ENCODE data around the gene ARHGAP26. TPM values are rescaled to one million over a fixed set of nuclear protein-coding genes. Genes with fewer than 3 reads are reported as not detected.
A peak's percentile ranks its signal among the peaks of the same experiment; 100 is the strongest.

The ARHGAP26 gene
- total RNA-seq, 2 donors from 2014 or later = 31.8 to 39.5 TPM

DNA sequence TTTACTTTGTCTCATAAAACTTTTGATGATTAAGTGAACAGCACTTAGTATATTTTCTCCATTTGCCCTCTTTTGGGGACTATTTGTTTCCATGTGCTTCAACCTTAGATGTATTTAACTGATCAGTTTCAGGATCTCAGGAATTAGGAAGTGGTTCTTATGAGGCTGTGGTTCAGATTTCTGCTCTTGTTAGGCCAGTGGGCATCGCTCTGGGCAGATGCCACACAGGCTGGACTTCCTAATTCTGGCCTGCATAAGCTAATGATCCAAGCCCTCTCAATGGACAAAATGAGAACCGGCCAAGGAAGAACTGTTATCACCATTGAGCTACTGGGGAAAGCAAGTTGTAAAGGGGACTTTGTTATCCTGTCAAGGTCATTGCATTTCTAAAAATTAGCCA, 6.9 kb downstream of the ARHGAP26 start:
- intact Hi-C loops (cut with DNase I) = loop anchor here in 1 of 2 donors (10.0 kb wide), 1 partner anchor 52 kb away; no protein-coding TSS in a partner anchor
- DNase-seq (ENCODE audit: low spot score) = no peak

DNA sequence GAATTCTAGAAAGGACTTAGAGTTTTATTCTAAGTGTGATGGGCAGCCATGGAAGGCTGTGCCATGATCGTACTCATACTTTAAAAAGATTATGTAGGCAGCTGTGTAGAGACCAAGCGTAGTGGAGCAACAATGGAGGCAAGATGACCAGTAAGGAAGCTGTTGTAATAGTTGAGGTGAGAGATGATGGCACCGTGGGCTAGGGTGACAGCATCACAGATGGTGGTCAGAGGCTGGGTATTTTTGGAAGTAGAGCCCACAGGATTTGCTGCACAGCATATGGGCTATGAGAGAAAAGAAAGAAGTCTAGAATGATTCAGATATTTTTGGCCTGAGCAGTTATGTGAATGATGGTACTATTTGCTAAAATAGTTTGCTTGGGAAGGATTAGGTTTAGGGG, 7.7 kb downstream of the ARHGAP26 start:
- DNase-seq (ENCODE audit: low spot score) = no peak
- intact Hi-C loops (cut with DNase I) = loop anchor here in 1 of 2 donors (10.0 kb wide), 1 partner anchor 53 kb away; no protein-coding TSS in a partner anchor

DNA sequence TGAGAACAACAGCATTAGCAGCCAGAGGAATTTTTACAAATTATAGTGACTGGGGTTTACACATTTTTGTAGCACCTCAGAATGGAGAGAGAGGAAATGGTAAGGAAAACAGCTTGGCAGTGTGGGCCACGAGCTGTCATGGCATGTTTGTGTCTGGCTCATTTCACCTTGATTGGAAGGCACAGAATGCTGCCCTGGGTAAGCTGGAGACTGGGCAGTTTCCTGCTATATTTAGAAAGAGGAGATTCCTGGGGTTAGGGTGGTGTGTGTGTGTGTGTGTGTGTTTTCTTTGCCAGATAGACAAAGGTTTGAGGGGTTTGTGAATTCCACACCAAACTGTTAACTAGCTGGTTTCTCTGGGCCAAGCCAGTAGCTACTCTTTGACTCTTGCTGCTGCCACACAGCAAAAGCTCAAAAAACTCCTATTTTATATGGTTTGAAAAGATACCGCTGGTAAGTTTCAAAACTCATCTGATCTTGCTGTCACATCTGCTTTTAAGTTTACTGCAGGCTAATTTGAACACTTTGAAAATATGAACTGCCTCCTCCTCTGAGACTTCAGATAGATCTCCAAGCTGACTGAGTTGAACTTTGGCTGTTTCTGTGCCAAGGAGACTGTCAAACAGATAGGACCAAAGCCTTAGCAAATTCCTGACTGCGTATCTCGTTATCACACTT, 9.1 kb downstream of the ARHGAP26 start:
- DNase-seq (ENCODE audit: low spot score) = no peak
- intact Hi-C loops (cut with DNase I) = loop anchor here in 1 of 2 donors (10.0 kb wide), 1 partner anchor 55 kb away; no protein-coding TSS in a partner anchor

DNA sequence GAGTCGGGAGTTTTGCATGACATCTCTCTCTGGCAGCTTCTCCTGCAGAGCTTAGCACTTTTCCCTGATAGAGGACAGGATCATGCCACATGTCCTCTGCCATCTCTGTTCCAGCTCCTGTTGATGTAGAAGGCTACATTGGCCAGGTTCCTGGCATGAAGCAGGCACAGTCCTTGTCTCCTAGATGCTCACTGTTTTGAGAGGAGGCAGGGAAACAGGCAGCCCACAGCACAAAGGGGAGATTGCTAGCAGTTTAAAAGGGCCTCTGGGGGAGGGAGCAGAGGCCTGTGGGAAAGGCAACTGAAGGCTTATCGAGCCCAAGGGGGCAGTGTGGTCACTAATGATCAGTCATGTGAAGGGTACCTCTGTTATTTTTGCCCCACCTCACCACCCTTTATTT, 10.7 kb downstream of the ARHGAP26 start:
- intact Hi-C loops (cut with DNase I) = loop anchor here in 1 of 2 donors (5.0 kb wide), 1 partner anchor 91 kb away; no protein-coding TSS in a partner anchor
- no peak for DNase-seq (ENCODE audit: low spot score)

DNA sequence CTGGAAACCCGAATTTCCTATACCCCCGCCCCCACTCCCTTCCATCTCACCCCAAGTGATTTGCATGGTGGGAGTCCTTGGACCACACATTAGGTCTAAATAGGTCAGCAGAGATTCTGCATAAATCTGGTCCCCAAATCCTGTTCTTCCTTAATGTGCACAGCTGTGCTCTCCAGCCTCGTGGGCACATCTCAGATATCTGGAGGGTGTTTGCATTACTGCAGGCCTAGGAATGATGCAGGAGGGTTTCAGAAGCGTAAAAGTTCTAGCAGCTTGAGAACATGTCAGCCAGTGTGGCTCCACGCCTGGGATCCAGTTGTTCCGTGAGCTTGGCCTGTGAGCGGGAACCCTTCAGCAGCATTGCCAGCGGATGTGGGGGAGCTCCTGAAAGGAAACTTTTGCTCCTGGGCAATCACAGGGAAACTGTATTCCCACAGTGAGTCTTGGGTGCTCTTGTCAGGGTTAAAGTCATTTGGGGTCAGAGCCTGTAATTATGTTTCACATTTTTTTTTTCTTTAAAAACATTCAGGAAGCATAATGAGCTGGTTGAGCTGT, 12.9 kb downstream of the ARHGAP26 start:
- no peak for DNase-seq (ENCODE audit: low spot score)
- intact Hi-C loops (cut with DNase I) = loop anchor here in 1 of 2 donors (1.0 to 5.0 kb wide), 2 partner anchors 61 to 89 kb away; no protein-coding TSS in a partner anchor

DNA sequence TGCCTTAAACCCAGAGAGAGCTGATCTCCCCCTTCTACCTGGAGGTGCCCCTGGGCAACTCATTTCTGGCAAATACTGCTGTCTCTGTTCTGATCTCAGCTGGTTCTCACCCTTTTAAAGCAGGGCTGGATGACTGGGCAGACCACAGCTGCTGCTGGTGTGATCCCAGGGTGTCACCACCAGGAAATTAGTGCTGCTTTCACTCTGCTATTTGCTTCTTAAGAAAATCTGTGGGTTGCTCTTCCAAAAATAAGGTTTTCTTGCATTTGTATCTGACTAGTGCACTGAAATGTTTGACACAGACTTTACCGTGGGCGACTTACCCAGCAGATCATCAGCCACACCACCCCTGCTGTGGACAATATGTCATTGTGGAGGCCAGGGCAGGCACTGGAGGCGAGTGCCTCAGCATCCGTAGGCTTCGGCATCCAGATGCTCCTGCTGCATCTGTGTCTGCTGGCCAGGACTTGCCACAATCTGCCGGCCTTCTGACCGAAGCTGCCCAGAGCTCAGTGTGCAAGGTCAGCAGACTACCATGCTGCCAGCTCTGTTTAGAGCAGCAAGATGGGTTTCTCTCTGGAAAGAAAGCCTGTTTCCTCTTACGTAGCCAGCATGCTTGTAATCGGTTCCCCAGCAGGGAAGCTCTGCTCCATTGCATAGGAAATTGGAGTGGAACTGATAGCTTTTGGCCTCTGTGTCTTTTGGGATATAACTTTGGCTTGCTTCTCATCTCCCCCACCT, 13.6 kb downstream of the ARHGAP26 start:
- intact Hi-C loops (cut with DNase I) = loop anchor here in 1 of 2 donors (1.0 to 5.0 kb wide), 2 partner anchors 61 to 89 kb away; no protein-coding TSS in a partner anchor
- DNase-seq (ENCODE audit: low spot score) = peak; percentile 82

DNA sequence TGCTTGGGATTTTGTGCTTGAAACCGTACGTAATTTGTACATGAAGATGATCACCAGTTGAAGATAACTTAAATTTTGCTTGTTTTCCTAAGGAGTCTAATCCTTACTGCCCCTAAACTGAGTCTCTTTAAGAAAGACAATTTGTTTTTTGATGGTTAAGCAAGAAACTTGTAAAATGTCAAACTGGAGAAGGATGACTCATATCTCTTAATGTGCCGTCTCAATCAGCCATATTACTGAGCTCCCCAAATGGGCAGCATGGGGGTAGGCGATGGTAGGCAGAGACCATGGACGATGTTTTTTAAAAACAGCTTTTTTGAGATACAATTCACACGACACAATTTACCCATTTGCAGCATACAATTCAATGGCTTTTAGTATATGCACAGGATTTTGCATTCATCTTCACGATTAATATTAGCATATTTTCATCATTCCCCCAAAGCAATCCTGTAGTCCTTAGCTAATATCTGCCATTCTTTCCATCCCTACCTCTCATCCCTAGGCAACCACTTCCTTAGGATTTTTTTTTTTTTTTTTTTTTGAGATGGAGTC, 14.3 kb downstream of the ARHGAP26 start:
- intact Hi-C loops (cut with DNase I) = loop anchor here in 1 of 2 donors (5.0 kb wide), 1 partner anchor 88 kb away; no protein-coding TSS in a partner anchor
- peak; percentile 16 for DNase-seq (ENCODE audit: low spot score)

DNA sequence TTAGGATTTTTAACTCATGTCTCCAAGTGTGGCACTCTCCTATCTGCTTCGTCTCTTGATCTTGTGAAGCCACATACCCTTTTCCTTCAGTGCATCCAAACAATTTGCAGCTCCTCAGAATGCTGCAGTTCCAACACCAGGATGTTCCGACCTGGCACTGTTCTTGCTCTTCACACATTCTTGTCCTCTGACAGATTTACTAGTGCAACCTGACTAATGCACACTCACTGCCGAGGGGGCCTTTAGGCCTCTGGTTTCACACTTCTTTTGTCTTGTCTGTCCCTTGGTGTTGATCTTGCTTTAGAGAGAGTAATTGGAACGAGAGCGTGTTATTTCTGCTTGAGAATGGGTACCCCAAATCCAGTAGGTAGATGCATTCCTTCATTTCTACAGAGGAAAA, 15.0 kb downstream of the ARHGAP26 start:
- intact Hi-C loops (cut with DNase I) = no loop called here
- DNase-seq (ENCODE audit: low spot score) = no peak

DNA sequence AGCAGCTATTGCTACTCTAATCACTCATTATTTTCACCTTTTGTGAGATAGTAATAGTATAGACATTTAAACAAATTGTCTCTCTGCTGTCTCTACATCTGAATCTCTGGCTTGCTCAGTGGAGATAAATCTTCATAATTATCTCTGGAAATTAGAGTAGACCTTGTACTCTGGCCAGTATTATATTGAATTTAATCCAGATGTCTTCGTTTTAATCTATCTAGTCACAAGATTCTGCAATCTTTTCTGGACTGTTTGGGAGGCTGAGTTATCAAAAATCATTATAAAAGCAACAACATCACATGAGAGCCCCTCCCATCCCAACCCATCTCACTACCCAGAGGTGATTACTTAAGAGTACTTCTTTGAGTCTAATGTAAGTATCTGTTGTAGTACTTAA, 19.0 kb downstream of the ARHGAP26 start:
- intact Hi-C loops (cut with DNase I) = no loop called here

DNA sequence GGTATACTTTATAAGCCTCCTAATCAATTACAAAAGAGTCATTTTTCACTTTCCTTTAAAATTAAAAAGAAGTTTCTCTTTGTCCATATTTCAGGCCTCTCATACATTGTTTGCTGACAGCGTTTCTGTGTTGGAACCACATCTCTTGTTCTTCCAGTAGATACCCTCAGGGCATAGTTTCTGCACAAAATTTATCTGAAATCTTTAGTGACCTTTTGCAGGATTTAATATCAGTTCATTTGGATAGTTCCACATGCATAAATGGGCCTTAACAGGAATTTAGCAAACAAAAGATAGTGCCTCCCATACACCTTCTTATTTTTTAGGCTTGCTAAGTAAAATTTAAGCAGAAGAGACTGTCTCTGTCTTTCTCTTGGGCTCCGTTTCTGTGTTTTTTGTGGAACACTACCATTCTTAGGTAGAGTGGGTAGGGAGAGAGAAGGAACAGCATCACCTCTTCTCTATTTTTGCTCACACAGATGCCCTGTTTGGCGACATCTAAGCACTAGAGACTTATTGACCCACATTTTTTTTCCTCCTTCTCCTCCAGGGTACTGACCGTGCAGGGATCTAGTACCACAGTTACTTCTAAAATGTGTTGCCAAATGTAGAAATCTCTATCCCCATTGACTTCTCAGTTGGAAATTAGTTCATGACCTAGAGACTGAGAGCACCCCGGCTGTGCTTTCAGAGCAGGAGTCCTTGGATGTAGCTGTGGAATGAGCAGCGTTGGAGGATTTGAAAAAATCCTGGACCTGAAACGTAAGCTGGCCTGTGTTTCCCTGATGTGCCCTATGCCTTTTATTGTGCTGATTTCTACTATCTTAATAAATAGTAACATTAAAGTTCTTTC, 22.1 kb downstream of the ARHGAP26 start:
- DNase-seq (ENCODE audit: low spot score) = no peak
- intact Hi-C loops (cut with DNase I) = no loop called here

More for the DNA sequence above, 19.0 kb downstream of the ARHGAP26 start:
- DNase-seq (ENCODE audit: low spot score) = no peak

DNA sequence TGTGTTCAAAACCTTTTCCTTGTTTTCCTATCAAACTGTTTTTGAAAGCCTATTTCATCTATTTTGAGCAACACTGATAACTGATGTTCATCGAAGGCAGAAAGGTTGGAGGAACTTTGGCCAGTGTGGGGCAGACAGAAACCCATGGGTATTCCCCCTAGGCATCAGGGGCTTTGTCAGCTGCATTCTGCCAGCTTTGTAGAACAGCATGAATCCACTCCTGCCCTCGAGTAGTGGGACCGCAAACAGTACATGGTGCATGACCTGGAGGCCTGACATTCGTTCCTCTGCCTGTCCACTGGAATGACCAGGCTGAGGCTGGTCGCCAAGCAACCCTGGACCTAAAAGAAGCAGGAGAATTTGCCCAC, 22.7 kb downstream of the ARHGAP26 start:
- intact Hi-C loops (cut with DNase I) = no loop called here
- no peak for DNase-seq (ENCODE audit: low spot score)

DNA sequence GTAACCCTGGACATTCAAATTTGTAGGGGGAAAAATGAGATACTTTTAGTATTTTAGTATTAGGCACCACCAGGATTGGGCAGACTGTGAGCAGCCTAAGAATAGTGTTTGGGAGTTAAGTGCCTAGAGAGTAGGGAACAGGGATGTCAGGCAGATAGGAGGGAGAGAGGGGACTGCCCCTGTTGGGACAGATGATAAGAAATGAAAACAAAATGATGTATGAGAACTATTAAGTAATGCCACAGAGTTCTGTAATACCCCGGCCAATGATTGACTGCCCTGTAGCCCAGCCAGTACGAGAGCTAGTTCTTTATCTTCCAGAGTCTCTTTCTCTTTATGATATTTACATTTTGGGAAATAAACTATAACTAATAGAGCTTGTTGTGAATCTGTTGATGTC, 24.4 kb downstream of the ARHGAP26 start:
- intact Hi-C loops (cut with DNase I) = no loop called here
- DNase-seq (ENCODE audit: low spot score) = no peak

DNA sequence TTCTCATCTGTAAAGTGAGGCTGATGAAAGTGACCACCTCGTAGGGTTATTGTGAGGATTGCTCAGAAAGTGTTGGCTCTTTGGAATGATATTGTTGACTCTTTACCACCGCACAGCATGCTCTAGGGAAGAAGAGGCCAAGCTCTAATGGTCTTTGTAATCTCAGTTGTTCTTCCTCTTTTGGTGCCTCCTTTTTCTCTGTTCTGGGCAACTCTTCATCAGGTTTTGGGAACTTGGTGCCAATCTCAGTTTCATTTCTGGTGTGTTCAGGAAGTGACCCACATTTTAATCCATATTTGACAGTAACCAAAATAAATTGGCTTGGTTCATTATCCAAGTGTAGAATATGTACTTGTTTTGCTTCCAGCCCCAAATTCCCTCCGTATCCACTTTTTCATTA, 25.1 kb downstream of the ARHGAP26 start:
- intact Hi-C loops (cut with DNase I) = no loop called here
- DNase-seq (ENCODE audit: low spot score) = no peak

DNA sequence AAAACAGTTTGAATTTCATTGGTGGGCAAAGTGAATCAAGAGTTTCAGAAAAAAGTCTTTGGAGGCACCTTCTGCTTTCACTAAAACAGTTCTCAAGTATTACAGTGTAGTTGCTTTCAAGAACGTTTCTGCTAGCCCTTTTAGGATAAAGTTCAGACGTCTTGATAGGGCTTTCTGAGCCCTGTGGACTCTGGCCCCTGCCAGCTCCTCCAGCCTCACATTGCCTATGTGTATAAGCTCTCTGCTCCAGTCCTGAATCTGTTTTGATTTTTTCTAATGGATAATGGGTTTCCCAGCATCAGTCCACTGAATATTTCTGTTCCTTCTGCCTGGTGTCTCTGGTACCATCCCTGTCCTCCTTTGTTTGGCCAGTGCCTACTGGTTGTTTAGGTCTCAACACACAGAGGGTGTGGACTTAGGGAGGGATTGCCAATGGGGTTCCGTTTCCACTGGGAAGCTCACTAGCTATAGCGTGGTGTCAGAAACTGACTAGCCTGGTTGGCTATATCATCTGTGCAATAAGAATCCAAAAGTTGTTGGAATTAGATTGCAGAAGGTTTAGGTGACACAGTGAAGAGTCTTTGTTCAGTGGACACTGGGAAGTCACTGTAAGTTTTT, 26.4 kb downstream of the ARHGAP26 start:
- DNase-seq (ENCODE audit: low spot score) = no peak
- intact Hi-C loops (cut with DNase I) = no loop called here

DNA sequence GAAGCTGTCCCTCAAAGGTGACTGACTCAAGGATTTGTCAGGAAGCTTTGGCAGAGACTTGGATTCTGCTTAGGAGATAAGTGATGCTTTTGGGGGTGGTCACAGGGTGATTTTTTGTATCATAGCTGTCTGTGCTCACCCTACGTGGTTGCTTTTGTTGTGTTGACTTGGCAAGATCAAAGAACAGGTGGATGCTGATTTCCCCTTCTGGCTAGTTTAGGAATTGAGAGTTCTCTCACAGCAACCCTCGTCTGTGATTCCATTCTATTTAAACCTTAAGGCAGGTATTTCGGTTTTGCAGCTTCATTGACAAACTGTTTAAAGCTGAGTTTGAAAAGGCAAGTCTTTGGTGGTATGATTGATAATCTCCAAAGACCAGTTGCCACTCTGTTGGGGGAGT, 27.2 kb downstream of the ARHGAP26 start:
- no peak for DNase-seq (ENCODE audit: low spot score)
- intact Hi-C loops (cut with DNase I) = no loop called here

DNA sequence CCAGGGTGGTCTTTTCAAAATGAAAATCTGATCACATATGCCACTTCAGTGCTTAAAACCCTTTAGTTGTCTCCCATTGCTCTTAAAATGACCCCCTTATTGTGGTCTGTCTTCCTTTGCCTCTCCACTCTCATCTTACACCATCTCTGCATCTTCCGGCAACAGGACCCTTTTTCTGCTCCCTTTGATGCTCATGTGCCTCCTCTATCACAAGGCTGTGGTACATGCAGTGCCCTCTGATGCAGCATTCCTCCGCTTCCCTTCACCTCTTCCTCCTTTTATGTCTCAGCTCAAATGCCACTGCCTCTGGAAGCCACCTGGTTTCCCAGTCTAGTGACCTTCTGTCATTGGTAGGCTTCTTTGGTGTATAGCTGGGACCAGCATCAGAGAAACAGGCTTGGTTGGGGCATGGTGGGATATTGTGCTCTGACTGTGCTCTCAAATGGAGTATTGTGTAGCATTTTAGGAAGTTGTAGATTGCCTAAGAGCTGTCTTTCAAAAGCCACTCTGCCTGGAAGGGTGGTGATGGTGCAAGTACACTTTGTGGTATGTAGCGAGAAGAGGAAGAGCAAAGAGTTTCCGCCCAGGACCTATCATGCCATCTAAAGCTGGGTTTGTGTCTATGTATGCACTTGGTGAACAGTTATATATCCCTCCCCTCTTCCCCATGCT, 28.1 kb downstream of the ARHGAP26 start:
- no peak for DNase-seq (ENCODE audit: low spot score)
- intact Hi-C loops (cut with DNase I) = no loop called here

DNA sequence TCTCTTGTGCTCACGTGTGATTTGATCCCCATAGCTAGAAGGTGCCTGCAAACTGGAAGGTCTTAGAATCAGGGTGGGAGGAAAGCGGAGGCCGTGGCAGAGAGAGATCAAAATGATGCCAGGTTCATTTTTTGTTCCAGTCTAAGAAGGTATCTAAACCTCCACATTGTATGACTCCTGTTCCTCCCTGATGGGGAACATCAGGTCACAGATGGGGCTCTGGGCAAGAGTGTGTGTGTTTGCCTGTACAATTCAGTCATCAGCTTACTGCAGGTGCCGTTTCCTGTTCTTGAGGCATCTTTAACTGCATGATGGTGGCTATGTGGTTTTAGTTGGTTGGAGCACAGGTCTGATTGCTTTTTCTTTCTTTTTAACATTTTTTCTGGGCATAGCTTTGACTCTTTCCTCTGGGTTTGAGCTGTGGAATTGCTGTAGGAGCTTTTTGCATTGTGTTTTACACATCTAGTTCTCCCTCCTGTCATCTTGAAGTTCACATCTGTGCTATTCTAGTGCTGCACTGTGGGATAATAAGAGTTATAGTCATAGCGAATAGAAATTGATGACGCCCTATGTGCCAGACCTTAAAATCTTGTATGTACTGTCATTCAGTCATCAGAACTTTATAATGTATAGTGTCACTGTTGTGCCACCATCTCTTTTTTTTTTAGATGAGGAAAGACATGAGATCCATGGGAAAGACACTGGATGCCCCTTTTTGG, 30.8 kb downstream of the ARHGAP26 start:
- intact Hi-C loops (cut with DNase I) = no loop called here
- no peak for DNase-seq (ENCODE audit: low spot score)

All from posterior vena cava (tissue), 2 donors.